ENCODE results near the gene TEC.
A peak's percentile ranks its signal among the peaks of the same experiment; 100 is the strongest.

The TEC gene

DNA sequence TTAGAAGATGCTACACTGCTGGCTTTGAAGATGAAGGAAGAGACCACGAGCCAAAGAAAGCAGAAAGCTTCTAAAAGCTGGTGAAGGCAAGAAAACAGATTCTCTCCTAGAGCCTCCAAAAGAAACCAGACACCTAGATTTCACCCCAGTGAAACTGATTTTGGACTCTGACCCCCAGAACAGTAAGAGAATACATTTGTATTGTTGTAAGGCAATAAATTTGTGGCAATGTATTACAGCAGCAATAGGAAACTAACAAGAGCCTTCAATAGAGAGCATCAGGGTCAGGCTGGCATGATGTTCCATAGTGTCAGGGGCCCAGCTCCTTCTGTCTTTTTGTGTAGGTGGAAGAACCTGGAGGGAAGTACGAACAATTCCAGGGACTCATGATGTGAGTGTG, 6.0 kb upstream of the TEC start:
- TF ChIP-seq, protein P1, sequence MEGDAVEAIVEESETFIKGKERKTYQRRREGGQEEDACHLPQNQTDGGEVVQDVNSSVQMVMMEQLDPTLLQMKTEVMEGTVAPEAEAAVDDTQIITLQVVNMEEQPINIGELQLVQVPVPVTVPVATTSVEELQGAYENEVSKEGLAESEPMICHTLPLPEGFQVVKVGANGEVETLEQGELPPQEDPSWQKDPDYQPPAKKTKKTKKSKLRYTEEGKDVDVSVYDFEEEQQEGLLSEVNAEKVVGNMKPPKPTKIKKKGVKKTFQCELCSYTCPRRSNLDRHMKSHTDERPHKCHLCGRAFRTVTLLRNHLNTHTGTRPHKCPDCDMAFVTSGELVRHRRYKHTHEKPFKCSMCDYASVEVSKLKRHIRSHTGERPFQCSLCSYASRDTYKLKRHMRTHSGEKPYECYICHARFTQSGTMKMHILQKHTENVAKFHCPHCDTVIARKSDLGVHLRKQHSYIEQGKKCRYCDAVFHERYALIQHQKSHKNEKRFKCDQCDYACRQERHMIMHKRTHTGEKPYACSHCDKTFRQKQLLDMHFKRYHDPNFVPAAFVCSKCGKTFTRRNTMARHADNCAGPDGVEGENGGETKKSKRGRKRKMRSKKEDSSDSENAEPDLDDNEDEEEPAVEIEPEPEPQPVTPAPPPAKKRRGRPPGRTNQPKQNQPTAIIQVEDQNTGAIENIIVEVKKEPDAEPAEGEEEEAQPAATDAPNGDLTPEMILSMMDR (IDR thresholded peaks at IDR 0.05; ENCODE audit: low read depth, low read length) = no peak
- no peak for DNase-seq (ENCODE audit: extremely low read depth, low read depth)

DNA sequence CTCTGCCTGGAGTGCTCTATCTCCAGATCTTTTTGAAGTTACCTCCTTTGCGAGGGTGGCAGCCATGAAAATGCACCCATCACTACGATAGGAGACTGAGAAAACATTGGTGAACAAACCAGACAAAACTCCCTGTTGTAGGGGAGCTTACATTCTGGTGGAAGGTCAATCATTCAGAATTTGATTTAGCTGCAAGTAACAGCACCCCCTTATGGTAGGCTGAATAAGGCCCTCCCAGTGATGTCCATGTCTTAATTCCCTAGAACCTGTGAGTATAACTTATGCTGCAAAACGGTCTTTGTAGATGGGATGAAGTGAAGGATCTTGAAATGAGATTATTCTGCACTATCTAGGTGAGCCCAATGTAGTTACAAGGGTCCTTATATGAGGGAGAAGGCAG, 5.6 kb upstream of the TEC start:
- TF ChIP-seq, protein P1 (IDR thresholded peaks at IDR 0.05; ENCODE audit: low read depth, low read length) = peak; percentile 66
- DNase-seq (ENCODE audit: extremely low read depth, low read depth) = no peak

DNA sequence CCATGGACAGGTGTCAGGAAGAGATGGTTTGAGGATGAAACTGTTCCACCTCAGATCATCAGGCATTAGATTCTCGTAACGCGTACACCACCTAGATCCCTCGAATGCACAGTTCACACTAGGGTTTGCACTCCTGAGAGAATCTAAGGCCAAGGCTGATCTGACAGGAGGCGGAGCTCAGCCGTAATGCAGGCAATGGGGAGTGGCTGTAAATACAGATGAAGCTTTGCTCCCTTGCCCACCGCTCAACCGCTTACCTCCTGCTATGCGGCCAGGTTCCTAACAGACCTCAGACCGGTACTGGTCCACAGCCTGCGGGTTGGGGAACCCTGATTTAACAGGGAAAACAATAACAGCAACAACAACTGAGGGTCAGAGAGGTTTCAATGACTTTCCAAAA, 2.0 kb upstream of the TEC start:
- no peak for DNase-seq (ENCODE audit: extremely low read depth, low read depth)
- TF ChIP-seq, protein P1 (IDR thresholded peaks at IDR 0.05; ENCODE audit: low read depth, low read length) = no peak

DNA sequence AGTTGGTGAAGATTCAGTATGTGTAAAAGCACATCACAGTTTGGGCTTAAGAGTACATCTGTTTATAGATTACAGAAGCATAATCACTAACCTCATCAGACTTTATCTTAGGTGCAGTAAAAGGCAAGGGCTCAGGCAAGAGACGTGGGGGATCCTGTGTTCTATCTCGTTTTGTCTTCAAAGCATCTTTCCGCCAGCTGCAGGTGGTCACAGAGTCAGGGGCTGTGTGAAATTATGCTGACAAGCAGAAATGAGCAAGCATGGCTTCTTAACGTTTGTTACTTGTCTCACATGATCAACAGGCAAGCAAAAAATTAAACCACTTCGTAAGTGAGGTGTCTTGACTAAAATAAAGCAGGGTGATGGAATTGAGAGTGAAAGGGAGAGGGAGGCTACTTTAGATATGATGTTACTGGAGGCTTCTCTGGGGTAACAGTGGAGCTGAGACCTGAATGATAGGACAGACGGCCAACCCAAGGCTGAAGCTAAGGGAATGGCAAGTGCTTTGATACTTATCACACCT, 1.4 kb upstream of the TEC start:
- no peak for DNase-seq (ENCODE audit: extremely low read depth, low read depth)
- TF ChIP-seq, protein P1 (IDR thresholded peaks at IDR 0.05; ENCODE audit: low read depth, low read length) = no peak

DNA sequence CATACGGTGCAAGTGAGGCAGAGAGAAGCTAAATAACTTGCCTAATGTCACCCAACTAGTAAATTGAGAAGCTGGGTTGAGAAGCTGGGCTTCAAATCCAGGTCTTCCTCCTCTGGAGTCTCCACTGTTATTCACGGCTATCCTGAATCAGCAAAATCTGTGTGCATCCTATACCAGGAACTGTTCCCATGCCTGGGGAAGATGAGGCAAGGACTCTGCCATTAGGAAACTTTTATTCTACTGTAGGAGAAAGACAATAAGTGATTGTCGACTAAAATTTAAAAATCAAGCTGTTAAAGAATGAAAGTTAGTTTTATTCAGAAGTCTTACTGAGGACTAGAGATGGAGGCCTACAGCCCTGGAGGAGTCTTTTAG, 872 bp upstream of the TEC start:
- TF ChIP-seq, protein P1 (IDR thresholded peaks at IDR 0.05; ENCODE audit: low read depth, low read length) = no peak
- DNase-seq (ENCODE audit: extremely low read depth, low read depth) = no peak

DNA sequence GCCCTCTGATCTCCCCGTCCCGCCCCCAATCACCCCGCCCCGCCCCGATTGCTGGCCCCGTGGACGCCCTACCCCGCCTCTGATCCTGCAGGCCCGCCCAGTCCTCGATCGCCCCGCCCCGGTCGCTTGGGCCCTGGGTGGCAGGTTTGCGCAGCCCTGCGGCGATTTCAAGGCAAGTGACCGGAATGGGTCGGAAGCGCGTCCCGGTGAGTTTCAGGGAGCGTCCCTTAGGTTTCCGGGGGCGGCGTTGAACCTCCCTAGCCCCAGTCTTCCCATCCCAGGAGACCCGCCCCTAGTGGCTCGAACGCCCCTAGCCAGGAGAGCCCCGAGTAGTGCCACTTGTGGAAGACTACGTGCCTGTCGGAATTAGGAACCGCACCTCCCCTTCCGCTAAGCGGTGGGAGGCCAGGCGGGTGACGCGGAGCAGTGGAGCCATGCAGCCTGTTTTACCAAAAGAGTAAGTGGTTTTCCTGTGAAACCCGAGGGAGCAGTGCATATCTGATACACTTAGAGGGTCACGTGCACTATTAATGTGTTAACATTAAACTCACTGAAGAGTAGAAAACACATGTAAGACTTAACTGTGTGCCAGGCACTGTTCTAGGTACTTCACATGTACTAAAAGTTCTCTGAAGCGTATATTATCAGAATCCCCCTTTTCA, 354 bp upstream of the TEC start:
- peak; percentile 44 for DNase-seq (ENCODE audit: extremely low read depth, low read depth)
- TF ChIP-seq, protein P1 (IDR thresholded peaks at IDR 0.05; ENCODE audit: low read depth, low read length) = peak; percentile 38

DNA sequence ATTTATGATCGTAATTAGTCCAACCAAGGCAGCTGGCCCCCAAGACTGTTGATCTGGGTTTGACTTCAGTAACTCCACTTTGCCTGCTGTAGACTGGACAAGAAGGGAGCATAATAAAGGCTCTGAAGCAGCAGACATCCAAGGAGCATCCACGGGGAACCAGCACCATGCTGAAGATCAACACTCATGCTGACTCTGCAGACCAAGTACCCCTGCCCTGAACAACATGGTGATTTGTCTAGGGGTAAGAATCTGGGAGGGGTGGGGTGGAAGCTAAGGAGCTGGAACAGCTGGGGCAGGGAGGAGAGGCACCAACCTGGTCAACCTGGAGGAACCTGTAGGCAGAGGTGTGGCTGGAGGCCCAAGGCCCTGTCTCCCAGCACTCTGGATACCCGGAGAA, 2.1 kb downstream of the TEC start:
- no peak for DNase-seq (ENCODE audit: extremely low read depth, low read depth)
- TF ChIP-seq, protein P1 (IDR thresholded peaks at IDR 0.05; ENCODE audit: low read depth, low read length) = no peak

Data from AG09319 (cell line).